Esophagus muscularis mucosa (tissue), 4 donors: ENCODE results near the gene CALML6. TPM values are rescaled to one million over a fixed set of nuclear protein-coding genes. Genes with fewer than 3 reads are reported as not detected.

Experiments
- DNase-seq: peaks from one replicate; pipeline ENCODE4 v3.0.0-alpha.2; 2017; ENCODE audit errors: extremely low spot score
- H3K27ac ChIP-seq, 4 donors: fragments of 200-600 bp; sonication (generic); replicated peaks in 1 of 4; 1 replicate in 3 of 4; 2 replicates in 1 of 4; pipeline ENCODE4 v1.5.1; 2016 to 2019; ENCODE audit warnings: mild to moderate bottlenecking in 1 of 4
- H3K27me3 ChIP-seq, 4 donors: fragments of 200-600 bp; sonication (generic); one replicate each; pipeline versions ENCODE4 v1.5.1 to v1.6.0; 2016 to 2019
- H3K36me3 ChIP-seq, 4 donors: fragments of 200-600 bp; sonication (generic); one replicate each; pipeline ENCODE4 v1.5.1; 2016 to 2019
- H3K4me1 ChIP-seq, 4 donors: fragments of 200-600 bp; sonication (generic); one replicate each; pipeline ENCODE4 v1.5.1; 2016 to 2019
- H3K4me3 ChIP-seq, 4 donors: fragments of 200-600 bp; sonication (generic); 1 replicate in 2 of 4; 2 replicates in 2 of 4; pipeline ENCODE4 v1.5.1; 2016 to 2019; ENCODE audit warnings: mild to moderate bottlenecking in 4 of 4, moderate library complexity in 1 of 4
- H3K9me3 ChIP-seq, 4 donors: fragments of 200-600 bp; sonication (generic); 1 replicate in 3 of 4; 2 replicates in 1 of 4; pipeline ENCODE4 v1.5.1; 2016 to 2019
- EP300 ChIP-seq: sonication (generic); formaldehyde crosslinking; IDR thresholded peaks from one replicate; pipeline ENCODE4 v1.6.1; 2017; ENCODE audit warnings: antibody characterized with exemption
- POLR2A ChIP-seq: fragments of 450-650 bp; IDR thresholded peaks from one replicate; pipeline ENCODE4 v1.6.1; 2017; ENCODE audit warnings: antibody characterized with exemption, moderate library complexity, mild to moderate bottlenecking, low read depth
- POLR2AphosphoS5 ChIP-seq, 2 donors: sonication (generic); formaldehyde crosslinking; IDR thresholded peaks; one replicate each; pipeline ENCODE4 v1.6.1; 2017; ENCODE audit warnings: antibody characterized with exemption in 2 of 2
- WGBS: methylation state at CpG from one replicate; pipeline ENCODE4 v1.1.5; 2018; 5-methylcytosine and 5-hydroxymethylcytosine counted together
- intact Hi-C: fragments of 100-400 bp; cut with DNase I; formaldehyde crosslinking; loops from one replicate; pipeline ENCODE4 v1.15.1; 2023
- total RNA-seq, 4 donors: library from RNA; depleted of rRNA; stranded (reverse); fragments of >200 nt; gene quantifications; one replicate each; pipeline versions ENCODE4 v1.1.0 to v1.2.1, GENCODE V29; 2016
- TF ChIP-seq, protein P1 (sequence below), 3 experiments: fragments of 200-600 bp in 2 of 3; fragments of 450-650 bp in 1 of 3; sonication (generic) in 2 of 3; IDR thresholded peaks; one replicate each; pipeline ENCODE4 v1.5.1; 2017 to 2019; ENCODE audit warnings: antibody characterized with exemption in 3 of 3, mild to moderate bottlenecking in 2 of 3, moderate library complexity in 1 of 3

CALML6 gene
- total RNA-seq, 4 donors from 2014 or later, result not detected

DNA sequence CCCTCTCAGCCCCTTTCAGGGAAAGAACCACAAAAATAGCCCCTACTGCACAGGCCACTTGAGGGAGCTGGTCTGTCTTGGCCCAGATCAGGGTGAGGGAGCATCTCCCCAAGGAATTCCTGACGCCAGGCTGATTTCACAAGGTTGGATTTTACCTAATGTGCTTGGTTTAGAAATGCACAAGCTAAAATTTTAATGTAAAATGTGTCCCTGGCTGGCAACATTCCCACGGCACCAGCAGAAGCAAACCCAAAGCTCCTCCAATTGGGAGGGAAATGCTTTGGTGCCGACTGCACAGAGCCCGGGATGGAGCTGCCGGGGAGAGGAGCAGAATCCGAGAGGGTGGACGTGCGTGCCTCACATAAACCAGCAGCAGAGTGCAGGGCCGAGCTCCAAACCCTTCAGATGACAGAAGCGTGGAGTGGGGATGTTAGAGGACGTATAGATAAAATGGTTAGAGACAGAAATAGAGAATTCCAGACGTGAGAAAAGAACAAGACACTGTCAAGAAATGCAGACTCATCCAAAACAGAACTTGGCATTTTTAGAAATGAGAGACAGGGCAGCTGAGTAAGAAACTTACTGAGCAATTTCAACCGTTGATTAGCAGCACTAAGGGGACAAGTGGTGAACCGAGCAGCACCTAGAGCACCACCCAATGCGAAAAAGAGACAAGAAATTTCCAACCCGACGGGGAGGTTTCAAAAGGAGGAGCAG lies 45.6 kb downstream of the CALML6 start:
- no peak overlapping the region for H3K27ac ChIP-seq
- no peak for TF ChIP-seq POLR2A
- TF ChIP-seq, protein P1, sequence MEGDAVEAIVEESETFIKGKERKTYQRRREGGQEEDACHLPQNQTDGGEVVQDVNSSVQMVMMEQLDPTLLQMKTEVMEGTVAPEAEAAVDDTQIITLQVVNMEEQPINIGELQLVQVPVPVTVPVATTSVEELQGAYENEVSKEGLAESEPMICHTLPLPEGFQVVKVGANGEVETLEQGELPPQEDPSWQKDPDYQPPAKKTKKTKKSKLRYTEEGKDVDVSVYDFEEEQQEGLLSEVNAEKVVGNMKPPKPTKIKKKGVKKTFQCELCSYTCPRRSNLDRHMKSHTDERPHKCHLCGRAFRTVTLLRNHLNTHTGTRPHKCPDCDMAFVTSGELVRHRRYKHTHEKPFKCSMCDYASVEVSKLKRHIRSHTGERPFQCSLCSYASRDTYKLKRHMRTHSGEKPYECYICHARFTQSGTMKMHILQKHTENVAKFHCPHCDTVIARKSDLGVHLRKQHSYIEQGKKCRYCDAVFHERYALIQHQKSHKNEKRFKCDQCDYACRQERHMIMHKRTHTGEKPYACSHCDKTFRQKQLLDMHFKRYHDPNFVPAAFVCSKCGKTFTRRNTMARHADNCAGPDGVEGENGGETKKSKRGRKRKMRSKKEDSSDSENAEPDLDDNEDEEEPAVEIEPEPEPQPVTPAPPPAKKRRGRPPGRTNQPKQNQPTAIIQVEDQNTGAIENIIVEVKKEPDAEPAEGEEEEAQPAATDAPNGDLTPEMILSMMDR (IDR thresholded peaks at IDR 0.05), result no peak
- TF ChIP-seq EP300, result no peak
- H3K9me3 ChIP-seq, result no peaks in the 10 kb centered on the region
- WGBS, result 43% methylated on average over 17 of the region's 17 CpGs
- H3K4me3 ChIP-seq, result no peak overlapping the region
- intact Hi-C loops, result no loop called here
- peaks cover 0 to 15% (median 9%) of the 10 kb centered on the region in 4 donors for H3K4me1 ChIP-seq
- no peak for DNase-seq
- no peaks in the 10 kb centered on the region for H3K36me3 ChIP-seq
- H3K27me3 ChIP-seq, result peaks cover 0 to 92% (median 16%) of the 10 kb centered on the region in 4 donors

DNA sequence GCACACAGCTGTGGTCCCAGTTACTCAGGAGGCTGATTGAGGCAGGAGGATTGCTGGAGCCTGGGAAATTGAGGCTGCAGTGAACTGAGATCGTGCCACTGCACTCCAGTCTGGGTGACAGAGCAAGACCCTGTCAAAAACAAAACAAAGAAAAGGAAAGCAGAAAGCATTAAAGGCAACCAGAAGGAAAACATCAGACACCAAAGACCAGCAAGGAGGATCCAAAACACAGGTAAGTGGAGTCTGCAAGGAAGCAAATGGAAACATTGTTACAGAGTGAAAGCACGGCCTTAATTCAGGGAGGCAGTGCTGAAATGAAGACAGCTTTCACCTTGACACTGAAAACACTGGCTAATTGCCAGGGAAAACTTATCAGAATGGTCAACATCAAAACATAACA lies 47.7 kb downstream of the CALML6 start:
- WGBS, result 82% methylated on average over 2 of the region's 2 CpGs
- H3K4me3 ChIP-seq, result no peak overlapping the region
- no peak overlapping the region for H3K27ac ChIP-seq
- TF ChIP-seq POLR2A, result no peak
- TF ChIP-seq, protein P1 (IDR thresholded peaks at IDR 0.05), result no peak
- TF ChIP-seq POLR2AphosphoS5 (IDR thresholded peaks at IDR 0.05), result no peak
- TF ChIP-seq EP300, result no peak
- no peak for DNase-seq
- peaks cover 0 to 91% (median 17%) of the 10 kb centered on the region in 4 donors for H3K27me3 ChIP-seq
- no peaks in the 10 kb centered on the region for H3K9me3 ChIP-seq
- peaks cover 0 to 15% (median 9%) of the 10 kb centered on the region in 4 donors for H3K4me1 ChIP-seq
- intact Hi-C loops, result no loop called here
- H3K36me3 ChIP-seq, result no peaks in the 10 kb centered on the region

DNA sequence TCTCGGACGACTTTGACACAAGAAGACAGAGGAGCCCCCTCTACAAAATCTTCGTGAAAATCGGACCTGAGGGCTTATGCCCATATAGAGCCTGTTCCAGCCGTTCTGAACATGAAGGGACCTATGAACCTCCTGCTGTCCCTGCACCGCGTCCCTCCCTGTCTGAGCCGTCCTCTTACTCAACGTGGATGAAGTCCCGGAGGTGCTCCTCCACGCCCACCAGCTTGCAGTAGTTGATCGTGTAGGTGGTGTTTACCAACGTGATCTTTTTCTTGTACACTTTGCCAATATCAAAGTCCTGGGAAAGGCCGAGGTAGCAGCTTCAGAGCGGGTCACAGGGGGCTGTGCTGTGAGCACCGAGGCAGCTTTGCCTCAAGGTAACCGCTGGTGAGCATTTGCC lies 48.5 kb downstream of the CALML6 start:
- 88% methylated on average over 17 of the region's 17 CpGs for WGBS
- intact Hi-C loops, result no loop called here
- no peak overlapping the region for H3K27ac ChIP-seq
- H3K4me3 ChIP-seq, result no peak overlapping the region
- no peaks in the 10 kb centered on the region for H3K9me3 ChIP-seq
- no peaks in the 10 kb centered on the region for H3K36me3 ChIP-seq
- DNase-seq, result no peak
- H3K27me3 ChIP-seq, result peaks cover 0 to 91% (median 17%) of the 10 kb centered on the region in 4 donors
- TF ChIP-seq EP300, result no peak
- TF ChIP-seq POLR2AphosphoS5 (IDR thresholded peaks at IDR 0.05), result no peak
- TF ChIP-seq, protein P1 (IDR thresholded peaks at IDR 0.05), result no peak
- no peak for TF ChIP-seq POLR2A
- H3K4me1 ChIP-seq, result peaks cover 0 to 15% (median 9%) of the 10 kb centered on the region in 4 donors

DNA sequence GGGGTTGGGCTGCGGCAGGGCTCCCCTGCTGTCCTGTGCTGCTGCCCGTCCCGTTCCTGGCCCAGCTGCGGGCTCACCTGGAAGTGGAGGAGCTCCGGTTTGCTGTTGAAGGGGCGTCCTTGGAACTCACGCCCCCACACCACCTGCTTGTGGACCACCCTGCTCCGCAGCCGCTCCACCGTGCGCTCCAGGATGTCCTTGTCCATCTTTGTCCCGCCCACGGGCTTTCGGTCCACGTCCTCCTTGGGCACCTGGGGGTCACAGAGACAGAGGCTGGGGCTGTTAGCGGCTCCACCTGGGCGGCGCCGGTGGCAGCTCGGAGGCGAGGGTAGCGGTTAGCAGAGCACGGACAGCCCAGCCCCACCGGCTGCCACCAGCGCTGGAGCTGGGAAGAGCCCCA lies 49.8 kb downstream of the CALML6 start:
- intact Hi-C loops, result no loop called here
- H3K4me1 ChIP-seq, result peaks cover 0 to 10% (median 5%) of the 10 kb centered on the region in 4 donors
- H3K4me3 ChIP-seq, result no peak overlapping the region
- no peak overlapping the region for H3K27ac ChIP-seq
- H3K27me3 ChIP-seq, result peaks cover 0 to 89% (median 10%) of the 10 kb centered on the region in 4 donors
- WGBS, result 79% methylated on average over 13 of the region's 25 CpGs
- no peaks in the 10 kb centered on the region for H3K9me3 ChIP-seq
- H3K36me3 ChIP-seq, result no peaks in the 10 kb centered on the region
- DNase-seq, result no peak
- TF ChIP-seq POLR2AphosphoS5 (IDR thresholded peaks at IDR 0.05) (no peak), POLR2A (no peak), EP300 (no peak)
- TF ChIP-seq, protein P1 (IDR thresholded peaks at IDR 0.05), result no peak

DNA sequence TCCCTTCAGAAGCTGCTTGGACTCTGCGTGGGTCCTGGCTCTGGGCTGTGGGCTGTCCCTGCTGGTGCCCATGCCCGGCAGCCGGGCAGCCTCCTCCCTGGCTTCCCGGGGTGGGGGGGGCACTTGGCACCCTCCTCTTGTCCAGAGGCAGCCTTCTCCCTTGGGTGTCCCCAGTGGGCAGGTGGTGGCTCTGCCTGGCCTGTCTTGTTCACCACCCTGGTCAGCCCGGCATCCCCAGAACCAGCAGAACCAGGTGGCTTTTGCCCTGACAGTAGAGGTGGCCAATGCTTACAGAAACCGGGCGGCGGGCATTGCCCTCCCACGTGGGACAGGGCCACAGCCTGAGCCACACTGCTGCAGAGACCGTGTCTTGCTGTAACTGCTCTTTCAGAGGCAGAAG lies 50.5 kb downstream of the CALML6 start:
- no peak for TF ChIP-seq EP300
- DNase-seq, result no peak
- peaks cover 0 to 85% (median 5%) of the 10 kb centered on the region in 4 donors for H3K27me3 ChIP-seq
- no peaks in the 10 kb centered on the region for H3K9me3 ChIP-seq
- H3K36me3 ChIP-seq, result no peaks in the 10 kb centered on the region
- WGBS, result 56% methylated on average over 5 of the region's 10 CpGs
- no peak overlapping the region for H3K4me3 ChIP-seq
- intact Hi-C loops, result no loop called here
- H3K27ac ChIP-seq, result no peak overlapping the region
- H3K4me1 ChIP-seq, result peaks cover 0 to 2% (median 0%) of the 10 kb centered on the region in 4 donors
